Uterus (tissue), 2 donors: Measurements from ENCODE around the gene PCDH9.

Experiments
- CTCF ChIP-seq, 4 experiments: fragments of 200-600 bp in 2 of 4; fragments of 450-650 bp in 2 of 4; sonication (generic) in 2 of 4; IDR thresholded peaks; one replicate each; pipeline ENCODE4 v1.5.1; 2016 to 2019; ENCODE audit warnings: antibody characterized with exemption in 4 of 4, mild to moderate bottlenecking in 2 of 4, moderate library complexity in 1 of 4
- POLR2A ChIP-seq, 2 donors: fragments of 450-650 bp; IDR thresholded peaks; one replicate each; pipeline ENCODE4 v1.6.1; 2016; ENCODE audit warnings: antibody characterized with exemption in 2 of 2, mild to moderate bottlenecking in 1 of 2, moderate library complexity in 1 of 2

- TF ChIP-seq POLR2A (IDR thresholded peaks at IDR 0.05) (no peak), CTCF (IDR thresholded peaks at IDR 0.05) (no peak)
Observed at GRCh38 chr13:67151652-67152051, 78.5 kb downstream of the PCDH9 start.
